ENCODE results near the gene ZMYM5.

GRCh38 chr13:19781526-19781925, 81.9 kb downstream of the ZMYM5 start:
- TF ChIP-seq CTCF (IDR thresholded peaks at IDR 0.05), result no peak
- no peak for TF ChIP-seq POLR2A (IDR thresholded peaks at IDR 0.05)

All from thyroid gland (tissue), 4 donors.